Upper lobe of left lung (tissue), 4 donors: ENCODE data around the gene PRSS8.

ENCODE experiments used
- EP300 ChIP-seq, 4 donors: sonication (generic); formaldehyde crosslinking; IDR thresholded peaks; one replicate each; pipeline ENCODE4 v1.5.1; 2017; ENCODE audit warnings: antibody characterized with exemption in 4 of 4, control low read depth in 2 of 4
- POLR2A ChIP-seq, 4 donors: fragments of 450-650 bp; IDR thresholded peaks; one replicate each; pipeline ENCODE4 v1.5.1; 2016 to 2017; ENCODE audit warnings: antibody characterized with exemption in 4 of 4, mild to moderate bottlenecking in 2 of 4
- POLR2AphosphoS5 ChIP-seq, 2 donors: sonication (generic); formaldehyde crosslinking; IDR thresholded peaks; one replicate each; pipeline ENCODE4 v1.5.1; 2017; ENCODE audit warnings: antibody characterized with exemption in 2 of 2
- TF ChIP-seq, protein P1 (sequence below), 6 experiments: fragments of 450-650 bp in 4 of 6; fragments of 200-600 bp in 2 of 6; sonication (generic) in 2 of 6; IDR thresholded peaks; one replicate each; pipeline ENCODE4 v1.5.1; 2016 to 2019; ENCODE audit warnings: antibody characterized with exemption in 6 of 6

DNA sequence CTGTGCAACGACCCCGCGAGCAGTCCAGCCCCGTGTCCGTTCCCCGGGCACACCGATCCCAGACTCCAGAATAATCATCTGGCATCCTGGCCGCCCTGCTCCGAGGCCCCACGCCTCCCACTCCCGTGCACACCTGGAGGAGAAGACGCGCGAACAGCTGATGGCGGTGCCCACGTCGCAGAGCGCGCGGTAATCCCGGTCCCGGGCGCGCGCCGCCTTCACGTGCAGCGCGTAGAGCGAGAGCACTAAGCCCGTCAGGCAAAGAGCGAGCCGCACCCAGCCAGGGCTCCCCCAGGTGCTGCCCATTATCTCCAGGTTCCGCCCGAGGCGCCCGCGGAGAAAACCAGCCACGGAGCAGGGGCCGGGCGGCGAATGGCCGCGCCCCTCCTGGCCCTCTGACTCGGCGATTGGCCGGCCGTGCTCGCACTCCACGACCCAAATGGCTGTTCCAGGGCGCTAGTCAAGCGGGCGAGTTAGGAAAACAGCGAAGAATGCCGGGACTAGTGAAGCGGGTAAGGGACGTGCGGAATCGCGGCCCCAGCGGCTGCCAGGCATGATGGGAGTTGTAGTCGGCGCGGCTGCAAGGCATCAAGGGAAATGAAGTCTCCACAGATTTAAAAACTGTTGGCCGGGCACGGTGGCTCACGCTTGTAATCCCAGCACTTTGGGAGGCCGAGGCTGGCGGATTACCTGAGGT lies 41.0 kb downstream of the PRSS8 start, which contains the start of gene VKORC1:
- TF ChIP-seq, protein P1, sequence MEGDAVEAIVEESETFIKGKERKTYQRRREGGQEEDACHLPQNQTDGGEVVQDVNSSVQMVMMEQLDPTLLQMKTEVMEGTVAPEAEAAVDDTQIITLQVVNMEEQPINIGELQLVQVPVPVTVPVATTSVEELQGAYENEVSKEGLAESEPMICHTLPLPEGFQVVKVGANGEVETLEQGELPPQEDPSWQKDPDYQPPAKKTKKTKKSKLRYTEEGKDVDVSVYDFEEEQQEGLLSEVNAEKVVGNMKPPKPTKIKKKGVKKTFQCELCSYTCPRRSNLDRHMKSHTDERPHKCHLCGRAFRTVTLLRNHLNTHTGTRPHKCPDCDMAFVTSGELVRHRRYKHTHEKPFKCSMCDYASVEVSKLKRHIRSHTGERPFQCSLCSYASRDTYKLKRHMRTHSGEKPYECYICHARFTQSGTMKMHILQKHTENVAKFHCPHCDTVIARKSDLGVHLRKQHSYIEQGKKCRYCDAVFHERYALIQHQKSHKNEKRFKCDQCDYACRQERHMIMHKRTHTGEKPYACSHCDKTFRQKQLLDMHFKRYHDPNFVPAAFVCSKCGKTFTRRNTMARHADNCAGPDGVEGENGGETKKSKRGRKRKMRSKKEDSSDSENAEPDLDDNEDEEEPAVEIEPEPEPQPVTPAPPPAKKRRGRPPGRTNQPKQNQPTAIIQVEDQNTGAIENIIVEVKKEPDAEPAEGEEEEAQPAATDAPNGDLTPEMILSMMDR (IDR thresholded peaks at IDR 0.05) = peak in 3 of 6 experiments; percentile 17 to 48 (median 39)
- peak in 2 of 4 donors; percentile 56 to 75 for TF ChIP-seq POLR2A (IDR thresholded peaks at IDR 0.05)
- no peak for TF ChIP-seq EP300 (IDR thresholded peaks at IDR 0.05)
- peak; percentile 53 to 85 for TF ChIP-seq POLR2AphosphoS5 (IDR thresholded peaks at IDR 0.05)
